Hindlimb muscle (tissue), 1 donor: ENCODE data around the gene NHLRC2. TPM values are rescaled to one million over a fixed set of nuclear protein-coding genes. Genes with fewer than 3 reads are reported as not detected.
"Not testable (repeated sequence)": the region's sequence is repeated elsewhere in the genome, so short reads cannot be mapped to it uniquely, and the experiment has no call there.

Source experiments
- DNase-seq: peaks from one replicate; pipeline ENCODE4 v3.0.0-alpha.2; 2013
- polyA plus RNA-seq: library from polyadenylated mRNA; unstranded; fragments of 120-200 nt; gene quantifications from one replicate; pipeline ENCODE4 v1.2.1, GENCODE V29; 2013; ENCODE audit not compliant: insufficient read length

Gene NHLRC2
- polyA plus RNA-seq, 1 donor = 14.7 TPM

- DNase-seq = no peak
These were observed 58.1 kb downstream of the NHLRC2 start for GRCh38 chr10:113912582-113912981.

- no peak for DNase-seq
These were observed 60.5 kb downstream of the NHLRC2 start for GRCh38 chr10:113914956-113915355.

GRCh38 chr10:113915540-113915939 lies 61.1 kb downstream of the NHLRC2 start:
- no peak for DNase-seq

GRCh38 chr10:113916053-113916452 lies 61.6 kb downstream of the NHLRC2 start:
- no peak for DNase-seq

- DNase-seq = no peak
These were observed 63.2 kb downstream of the NHLRC2 start for GRCh38 chr10:113917636-113918035.

- DNase-seq = no peak
These were observed 65.7 kb downstream of the NHLRC2 start for GRCh38 chr10:113920114-113920513.

- no peak for DNase-seq
These were observed 66.4 kb downstream of the NHLRC2 start for GRCh38 chr10:113920875-113921274.

- DNase-seq = no peak
These were observed 67.3 kb downstream of the NHLRC2 start for GRCh38 chr10:113921561-113922370.

GRCh38 chr10:113922787-113923570 lies 68.5 kb downstream of the NHLRC2 start:
- no peak for DNase-seq

- no peak for DNase-seq
These were observed 69.7 kb downstream of the NHLRC2 start for GRCh38 chr10:113924186-113924585.

- DNase-seq = no peak
These were observed 70.2 kb downstream of the NHLRC2 start for GRCh38 chr10:113924664-113925063.

GRCh38 chr10:113927440-113927839 lies 73.0 kb downstream of the NHLRC2 start:
- DNase-seq = no peak

- DNase-seq = no peak
These were observed 74.4 kb downstream of the NHLRC2 start for GRCh38 chr10:113928830-113929229.

- DNase-seq = no peak
These were observed 75.1 kb downstream of the NHLRC2 start for GRCh38 chr10:113929522-113929921.

GRCh38 chr10:113930482-113931057 lies 76.1 kb downstream of the NHLRC2 start:
- no peak for DNase-seq

- DNase-seq = no peak
These were observed 78.4 kb downstream of the NHLRC2 start for GRCh38 chr10:113932854-113933253.

GRCh38 chr10:113933894-113934532 lies 79.6 kb downstream of the NHLRC2 start:
- no peak for DNase-seq

GRCh38 chr10:113937258-113937657 lies 82.8 kb downstream of the NHLRC2 start:
- no peak for DNase-seq

GRCh38 chr10:113937756-113938155 lies 83.3 kb downstream of the NHLRC2 start:
- no peak for DNase-seq

GRCh38 chr10:113939212-113939860 lies 84.9 kb downstream of the NHLRC2 start:
- no peak for DNase-seq

- no peak for DNase-seq
These were observed 86.7 kb downstream of the NHLRC2 start for GRCh38 chr10:113941140-113941539.

GRCh38 chr10:113943196-113943595 lies 88.7 kb downstream of the NHLRC2 start:
- not testable (repeated sequence) for DNase-seq
